Measurements from ENCODE around the gene FARSA.

The FARSA gene

DNA sequence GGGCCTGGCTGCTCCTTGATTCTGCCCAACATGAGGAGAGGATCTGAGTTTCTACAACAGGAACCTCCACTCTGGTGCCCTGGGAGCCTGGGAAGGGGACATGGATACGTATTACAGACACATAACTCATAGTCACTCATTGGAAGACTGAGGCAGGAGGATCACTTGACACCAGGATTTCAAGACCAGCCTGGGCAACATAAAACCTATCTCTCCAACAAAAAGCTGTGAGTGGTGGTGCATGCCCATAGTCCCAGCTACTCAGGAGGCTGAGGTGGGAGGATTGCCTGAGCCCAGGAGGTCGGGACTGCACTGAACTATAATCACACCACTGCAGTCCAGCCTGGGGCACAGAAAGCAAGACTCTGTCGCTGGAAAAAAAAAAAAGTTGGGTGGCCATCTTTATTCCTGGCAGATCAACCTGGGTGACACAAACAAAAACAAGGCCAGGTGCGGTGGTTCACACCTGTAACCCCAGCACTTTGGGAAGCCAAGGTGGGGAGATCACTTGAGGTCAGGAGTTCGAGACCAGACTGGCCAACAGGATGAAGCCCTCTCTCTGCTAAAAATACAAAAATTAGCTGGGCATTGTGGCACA, 45.4 kb downstream of the FARSA start:
- no peak for DNase-seq

DNA sequence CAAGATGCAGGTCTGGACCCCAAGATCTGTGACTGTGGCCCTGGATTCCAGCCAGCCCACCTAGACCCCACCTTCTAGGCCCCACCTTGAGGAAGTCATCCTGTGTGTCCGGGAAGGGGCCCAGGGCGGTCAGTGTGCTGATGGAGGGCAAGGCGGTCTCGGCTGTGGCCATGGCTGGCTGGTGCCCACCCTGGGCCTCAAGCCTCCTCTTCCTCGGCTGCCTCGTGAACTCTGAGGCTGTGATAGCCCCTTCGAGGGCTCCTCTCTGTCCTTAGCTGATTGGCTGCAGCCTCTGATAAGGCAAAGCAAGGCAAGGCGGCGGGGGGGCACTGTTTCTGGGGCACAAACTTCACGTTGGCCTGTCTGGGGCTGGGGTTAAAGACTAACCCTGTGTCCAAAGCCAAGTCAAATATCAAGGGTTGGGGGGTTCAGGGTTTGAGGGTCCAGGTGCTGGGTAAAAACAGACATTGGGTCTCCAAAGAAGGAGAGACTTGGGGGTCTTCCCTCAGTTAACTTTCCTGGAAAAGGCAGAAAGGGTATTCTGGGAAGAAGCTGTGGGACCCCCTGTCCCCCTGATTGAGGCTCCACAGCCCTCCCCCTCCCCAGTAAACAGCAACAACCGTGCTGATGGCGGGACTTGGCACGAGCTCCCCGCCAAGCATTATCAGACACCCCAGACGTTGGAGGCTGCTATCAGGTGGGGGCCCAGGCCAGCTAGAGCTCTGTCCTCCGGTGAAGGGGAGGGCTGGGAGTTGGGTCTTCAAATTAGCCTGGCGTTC, 46.4 kb downstream of the FARSA start, which contains the start of gene KLF1:
TSS of gene KLF1 (minus strand) at position 233 of the 779 bp plus-strand sequence. CDS start at position 172, 61 bp downstream.
- no peak for DNase-seq

DNA sequence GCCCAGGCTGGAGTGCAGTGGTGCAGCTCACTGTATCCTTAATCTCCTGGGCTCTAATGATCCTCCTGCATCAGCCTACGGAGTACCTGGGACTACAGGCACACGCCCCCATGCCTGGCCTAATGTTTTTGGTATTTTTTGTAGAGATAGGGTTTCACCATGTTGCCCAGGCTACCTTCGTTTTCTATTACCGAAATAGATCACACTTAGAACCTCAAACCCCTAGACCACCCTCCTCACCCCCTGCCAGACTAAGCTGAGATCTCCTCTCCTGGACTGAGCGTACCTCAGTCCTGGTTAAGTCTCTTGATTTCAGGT, 46.9 kb downstream of the FARSA start:
- no peak for DNase-seq

DNA sequence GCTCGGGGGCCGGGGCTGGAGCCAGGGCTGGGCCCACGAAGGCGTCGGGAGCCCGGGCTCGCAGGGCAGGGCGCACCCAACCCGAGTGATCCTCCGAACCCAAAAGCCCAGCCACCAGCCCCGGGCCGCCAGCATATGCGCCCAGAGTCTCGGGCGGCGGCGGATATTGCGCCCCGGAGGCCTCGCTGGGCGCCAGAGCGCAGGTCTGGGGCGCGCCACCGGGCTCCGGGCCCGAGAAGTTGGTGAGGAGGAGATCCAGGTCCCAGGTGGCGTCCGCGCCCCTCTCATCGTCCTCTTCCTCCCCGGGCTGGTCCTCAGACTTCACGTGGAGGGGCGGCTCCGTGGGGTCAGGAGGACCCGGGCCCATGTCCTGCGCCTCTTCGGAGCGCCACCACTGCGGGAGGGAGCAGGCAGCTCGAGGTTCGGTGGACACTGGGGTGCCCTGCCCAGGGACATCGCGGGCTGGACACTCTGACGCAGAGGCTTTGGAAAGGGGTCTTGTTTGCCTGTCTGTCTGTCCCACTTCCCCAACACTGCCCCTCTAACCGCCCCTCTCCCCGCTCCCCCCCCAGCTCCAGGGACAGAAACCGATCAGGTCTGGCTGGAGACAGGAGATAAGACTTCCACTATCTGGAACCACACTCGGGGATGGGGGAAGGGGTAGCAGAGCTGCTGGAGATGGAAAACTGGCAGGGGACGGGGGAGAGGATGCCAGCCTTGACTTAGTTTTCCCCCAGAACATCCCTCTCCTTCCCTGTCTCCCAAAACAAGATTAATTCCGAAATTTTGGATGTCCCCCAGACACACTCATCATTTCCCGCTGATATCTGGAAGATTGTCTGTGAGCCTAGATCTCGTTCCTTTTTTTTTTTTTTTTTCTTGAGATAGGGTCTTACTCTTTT, 47.5 kb downstream of the FARSA start:
- DNase-seq = no peak

GRCh38 chr19:12884926-12885748, 48.4 kb downstream of the FARSA start:
- DNase-seq = peak; percentile 41

- DNase-seq = no peak
Observed at GRCh38 chr19:12884627-12884925, 48.9 kb downstream of the FARSA start.

DNA sequence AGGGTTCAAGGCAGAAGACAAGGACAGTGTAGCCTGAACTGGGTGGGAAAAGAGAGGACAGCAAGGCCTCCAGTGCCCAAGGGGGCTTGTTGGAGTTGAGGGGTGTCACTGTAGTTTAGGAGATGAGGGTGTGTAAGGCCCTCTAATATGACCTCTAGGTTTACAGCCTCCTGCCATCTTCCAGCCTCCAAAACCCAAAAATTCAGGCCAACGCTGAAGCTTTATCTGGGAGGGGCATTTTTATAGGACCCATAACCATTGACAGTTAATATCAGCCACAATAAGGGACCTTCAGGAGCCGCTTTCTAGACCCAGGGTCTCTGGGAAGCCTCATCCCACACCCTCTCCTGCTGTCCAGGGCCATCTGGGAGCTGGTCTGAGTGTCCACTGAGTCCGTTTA, 49.3 kb downstream of the FARSA start:
- DNase-seq = no peak

DNA sequence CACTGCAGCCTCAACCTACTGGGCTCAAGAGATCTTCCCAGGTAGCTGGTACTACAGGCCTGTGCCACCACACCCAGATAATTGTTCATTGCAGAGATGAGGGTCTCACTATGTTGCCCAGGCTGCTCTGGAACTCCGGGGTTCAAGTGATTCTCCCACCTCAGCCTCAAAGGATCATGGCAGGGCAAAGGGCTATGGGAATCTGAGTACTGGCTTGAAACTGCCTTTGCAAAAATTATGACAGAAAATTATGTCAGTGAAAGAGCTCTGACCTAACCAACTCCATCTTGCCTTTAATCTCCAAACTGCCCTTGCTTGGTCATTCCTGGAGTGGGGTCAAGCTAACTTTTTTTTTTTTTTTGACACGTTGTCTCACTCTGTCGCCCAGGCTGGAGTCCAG, 50.9 kb downstream of the FARSA start:
- no peak for DNase-seq

- DNase-seq = peak; percentile 91
Observed at GRCh38 chr19:12881172-12881808, 52.2 kb downstream of the FARSA start, which contains the start of gene DNASE2. TSS of gene DNASE2 (minus strand) at chr19:12881449. CDS start at chr19:12881375, 74 bp downstream.

- no peak for DNase-seq
Observed at GRCh38 chr19:12880551-12881171, 52.9 kb downstream of the FARSA start.

GRCh38 chr19:12875086-12875485, 58.4 kb downstream of the FARSA start:
- no peak for DNase-seq

DNA sequence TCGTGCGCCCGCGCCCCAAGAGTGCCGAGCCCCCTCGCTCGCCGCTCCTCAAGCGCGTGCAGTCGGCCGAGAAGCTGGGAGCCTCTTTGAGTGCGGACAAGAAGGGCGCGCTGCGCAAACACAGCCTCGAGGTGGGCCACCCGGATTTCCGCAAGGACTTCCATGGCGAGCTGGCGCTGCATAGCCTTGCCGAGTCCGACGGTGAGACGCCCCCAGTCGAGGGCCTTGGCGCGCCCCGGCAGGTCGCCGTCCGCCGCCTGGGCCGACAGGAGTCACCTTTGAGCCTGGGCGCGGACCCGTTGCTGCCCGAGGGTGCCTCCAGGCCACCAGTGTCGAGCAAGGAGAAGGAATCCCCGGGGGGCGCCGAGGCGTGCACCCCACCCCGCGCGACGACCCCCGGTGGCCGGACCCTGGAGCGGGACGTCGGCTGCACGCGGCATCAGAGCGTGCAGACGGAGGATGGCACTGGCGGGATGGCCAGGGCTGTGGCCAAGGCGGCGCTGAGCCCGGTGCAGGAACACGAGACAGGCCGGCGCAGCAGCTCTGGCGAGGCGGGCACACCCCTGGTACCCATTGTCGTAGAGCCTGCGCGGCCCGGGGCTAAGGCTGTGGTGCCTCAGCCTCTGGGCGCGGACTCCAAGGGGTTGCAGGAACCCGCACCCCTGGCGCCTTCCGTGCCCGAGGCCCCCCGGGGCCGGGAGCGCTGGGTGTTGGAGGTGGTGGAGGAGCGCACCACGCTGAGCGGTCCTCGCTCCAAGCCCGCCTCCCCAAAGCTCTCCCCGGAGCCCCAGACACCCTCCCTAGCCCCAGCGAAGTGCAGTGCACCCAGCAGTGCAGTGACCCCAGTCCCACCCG, 59.4 kb downstream of the FARSA start:
- DNase-seq = no peak

DNA sequence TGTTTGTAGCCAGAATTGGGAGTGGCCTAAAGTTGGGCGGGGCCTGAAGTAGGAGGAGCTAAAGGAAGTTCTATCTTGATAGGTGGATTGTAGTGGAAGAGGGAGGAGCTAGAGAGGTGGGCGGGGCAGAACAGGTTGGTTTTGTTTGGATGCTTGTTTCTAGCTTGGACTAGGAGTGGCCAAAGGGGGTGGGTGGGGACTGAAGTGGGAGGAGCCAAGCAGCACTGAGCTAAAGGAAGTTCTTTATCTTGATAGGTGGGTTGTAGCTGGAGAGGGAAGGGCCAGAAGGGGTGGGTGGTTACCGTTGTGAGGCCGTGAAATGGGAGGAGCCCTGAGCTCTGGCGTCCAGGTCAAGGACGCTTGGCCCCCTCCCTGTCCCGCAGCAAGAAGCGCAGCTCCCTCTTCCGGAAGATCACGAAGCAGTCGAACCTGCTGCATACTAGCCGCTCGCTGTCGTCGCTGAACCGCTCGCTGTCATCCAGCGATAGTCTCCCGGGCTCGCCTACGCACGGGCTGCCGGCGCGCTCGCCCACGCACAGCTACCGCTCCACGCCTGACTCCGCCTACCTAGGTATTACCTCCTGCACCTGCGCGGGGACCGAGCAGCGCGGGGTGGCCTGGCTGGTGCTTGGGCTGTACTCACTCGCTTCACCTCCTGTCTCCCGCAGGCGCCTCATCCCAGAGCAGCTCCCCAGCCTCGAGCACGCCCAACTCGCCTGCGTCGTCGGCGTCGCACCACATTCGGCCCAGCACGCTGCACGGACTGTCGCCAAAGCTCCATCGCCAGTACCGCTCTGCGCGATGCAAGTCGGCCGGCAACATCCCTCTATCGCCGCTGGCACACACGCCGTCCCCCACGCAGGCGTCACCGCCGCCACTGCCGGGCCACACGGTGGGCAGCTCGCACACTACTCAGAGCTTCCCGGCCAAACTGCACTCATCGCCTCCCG, 60.3 kb downstream of the FARSA start:
- no peak for DNase-seq
